HL-60 (cell line): ENCODE measurements around the gene RPP21.

Source experiments
- DNase-seq, 2 experiments: peaks; one replicate each; pipeline ENCODE4 v3.0.0-alpha.2; 2010 to 2020; ENCODE audit warnings: low read depth in 1 of 2, low spot score in 1 of 2
- H3K27ac ChIP-seq: fragments of 250-450 bp; sonication (Bioruptor Pico); replicated peaks from 2 replicates; pipeline ENCODE4 v1.5.1; 2020; ENCODE audit warnings: mild to moderate bottlenecking, moderate library complexity
- H3K27me3 ChIP-seq: fragments of 250-450 bp; sonication (Bioruptor Pico); 2 replicates; pipeline ENCODE4 v1.5.1; 2021; ENCODE audit warnings: mild to moderate bottlenecking, moderate library complexity; ENCODE audit not compliant: insufficient read depth, poor library complexity, severe bottlenecking
- H3K4me3 ChIP-seq: replicated peaks from 2 replicates; pipeline ENCODE4 v1.5.1; 2011; ENCODE audit warnings: mild to moderate bottlenecking, control low read depth, low read length; ENCODE audit not compliant: insufficient read depth
- CTCF ChIP-seq: IDR thresholded peaks from one replicate; pipeline ENCODE4 v1.5.1; 2011; ENCODE audit warnings: low read length, control low read depth, inconsistent platforms; ENCODE audit not compliant: insufficient read depth
- GABPA ChIP-seq: IDR thresholded peaks from 2 replicates; pipeline ENCODE4 v1.6.1; 2012; ENCODE audit warnings: low read depth
- POLR2AphosphoS5 ChIP-seq: IDR thresholded peaks from 2 replicates; pipeline ENCODE4 v1.6.1; 2012; ENCODE audit warnings: low read depth
- REST ChIP-seq: IDR thresholded peaks from 2 replicates; pipeline ENCODE4 v1.6.1; 2012; ENCODE audit warnings: low read depth; ENCODE audit not compliant: insufficient replicate concordance
- SPI1 ChIP-seq: IDR thresholded peaks from 2 replicates; pipeline ENCODE4 v1.6.1; 2012; ENCODE audit warnings: low read depth, mild to moderate bottlenecking, borderline replicate concordance

RPP21 gene

GRCh38 chr6:30315156-30315555 lies 29.8 kb upstream of the RPP21 start:
- H3K4me3 ChIP-seq: no peak overlapping the region
- no peak for DNase-seq
- no peak for TF ChIP-seq GABPA
- TF ChIP-seq REST: no peak
- TF ChIP-seq CTCF: no peak
- TF ChIP-seq SPI1: no peak
- no peak for TF ChIP-seq POLR2AphosphoS5
- H3K27ac ChIP-seq: no peak overlapping the region
- H3K27me3 ChIP-seq: no peaks in the 10 kb centered on the region

GRCh38 chr6:30317913-30318589 lies 26.9 kb upstream of the RPP21 start:
- DNase-seq: no peak
- no peak for TF ChIP-seq GABPA
- Histone ChIP-seq H3K27me3 (no peaks in the 10 kb centered on the region), H3K4me3 (no peak overlapping the region), H3K27ac (no peak overlapping the region)

- no peak for TF ChIP-seq REST
- no peak for TF ChIP-seq SPI1
- TF ChIP-seq GABPA: no peak
- no peak for TF ChIP-seq CTCF
- no peak for TF ChIP-seq POLR2AphosphoS5
- no peak for DNase-seq
- H3K4me3 ChIP-seq: no peak overlapping the region
- no peak overlapping the region for H3K27ac ChIP-seq
- H3K27me3 ChIP-seq: no peaks in the 10 kb centered on the region
These were observed 25.7 kb upstream of the RPP21 start for GRCh38 chr6:30319146-30319835.

GRCh38 chr6:30321692-30322388 lies 23.1 kb upstream of the RPP21 start:
- Histone ChIP-seq H3K27ac (no peak overlapping the region), H3K4me3 (no peak overlapping the region), H3K27me3 (no peaks in the 10 kb centered on the region)
- TF ChIP-seq CTCF (no peak), SPI1 (no peak), POLR2AphosphoS5 (no peak), REST (no peak)
- no peak for DNase-seq
